OCI-LY1 (cell line): ENCODE measurements around the gene MET.

Experiments
- EZH2 ChIP-seq: fragments of 200-600 bp; sonication (generic), shearing (Covaris generic); IDR thresholded peaks from 2 replicates; pipeline ENCODE4 v1.8.0; 2017; ENCODE audit warnings: borderline replicate concordance, mixed run types, mild to moderate bottlenecking, antibody characterized with exemption, low read length, moderate library complexity, mixed read lengths
- TF ChIP-seq, protein P1 (sequence below): fragments of 200-600 bp; sonication (generic), shearing (Covaris generic); IDR thresholded peaks from 2 replicates; pipeline ENCODE4 v1.5.1; 2017; ENCODE audit warnings: mild to moderate bottlenecking, antibody characterized with exemption, low read length, moderate library complexity, mixed read lengths

GRCh38 chr7:116741625-116742316, 69.8 kb downstream of the MET start:
- TF ChIP-seq, protein P1, sequence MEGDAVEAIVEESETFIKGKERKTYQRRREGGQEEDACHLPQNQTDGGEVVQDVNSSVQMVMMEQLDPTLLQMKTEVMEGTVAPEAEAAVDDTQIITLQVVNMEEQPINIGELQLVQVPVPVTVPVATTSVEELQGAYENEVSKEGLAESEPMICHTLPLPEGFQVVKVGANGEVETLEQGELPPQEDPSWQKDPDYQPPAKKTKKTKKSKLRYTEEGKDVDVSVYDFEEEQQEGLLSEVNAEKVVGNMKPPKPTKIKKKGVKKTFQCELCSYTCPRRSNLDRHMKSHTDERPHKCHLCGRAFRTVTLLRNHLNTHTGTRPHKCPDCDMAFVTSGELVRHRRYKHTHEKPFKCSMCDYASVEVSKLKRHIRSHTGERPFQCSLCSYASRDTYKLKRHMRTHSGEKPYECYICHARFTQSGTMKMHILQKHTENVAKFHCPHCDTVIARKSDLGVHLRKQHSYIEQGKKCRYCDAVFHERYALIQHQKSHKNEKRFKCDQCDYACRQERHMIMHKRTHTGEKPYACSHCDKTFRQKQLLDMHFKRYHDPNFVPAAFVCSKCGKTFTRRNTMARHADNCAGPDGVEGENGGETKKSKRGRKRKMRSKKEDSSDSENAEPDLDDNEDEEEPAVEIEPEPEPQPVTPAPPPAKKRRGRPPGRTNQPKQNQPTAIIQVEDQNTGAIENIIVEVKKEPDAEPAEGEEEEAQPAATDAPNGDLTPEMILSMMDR, result no peak
- no peak for TF ChIP-seq EZH2
